ENCODE results near the gene GJC1.

- TF ChIP-seq, protein P1, sequence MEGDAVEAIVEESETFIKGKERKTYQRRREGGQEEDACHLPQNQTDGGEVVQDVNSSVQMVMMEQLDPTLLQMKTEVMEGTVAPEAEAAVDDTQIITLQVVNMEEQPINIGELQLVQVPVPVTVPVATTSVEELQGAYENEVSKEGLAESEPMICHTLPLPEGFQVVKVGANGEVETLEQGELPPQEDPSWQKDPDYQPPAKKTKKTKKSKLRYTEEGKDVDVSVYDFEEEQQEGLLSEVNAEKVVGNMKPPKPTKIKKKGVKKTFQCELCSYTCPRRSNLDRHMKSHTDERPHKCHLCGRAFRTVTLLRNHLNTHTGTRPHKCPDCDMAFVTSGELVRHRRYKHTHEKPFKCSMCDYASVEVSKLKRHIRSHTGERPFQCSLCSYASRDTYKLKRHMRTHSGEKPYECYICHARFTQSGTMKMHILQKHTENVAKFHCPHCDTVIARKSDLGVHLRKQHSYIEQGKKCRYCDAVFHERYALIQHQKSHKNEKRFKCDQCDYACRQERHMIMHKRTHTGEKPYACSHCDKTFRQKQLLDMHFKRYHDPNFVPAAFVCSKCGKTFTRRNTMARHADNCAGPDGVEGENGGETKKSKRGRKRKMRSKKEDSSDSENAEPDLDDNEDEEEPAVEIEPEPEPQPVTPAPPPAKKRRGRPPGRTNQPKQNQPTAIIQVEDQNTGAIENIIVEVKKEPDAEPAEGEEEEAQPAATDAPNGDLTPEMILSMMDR (IDR thresholded peaks at IDR 0.05), result no peak
- TF ChIP-seq, protein P2, sequence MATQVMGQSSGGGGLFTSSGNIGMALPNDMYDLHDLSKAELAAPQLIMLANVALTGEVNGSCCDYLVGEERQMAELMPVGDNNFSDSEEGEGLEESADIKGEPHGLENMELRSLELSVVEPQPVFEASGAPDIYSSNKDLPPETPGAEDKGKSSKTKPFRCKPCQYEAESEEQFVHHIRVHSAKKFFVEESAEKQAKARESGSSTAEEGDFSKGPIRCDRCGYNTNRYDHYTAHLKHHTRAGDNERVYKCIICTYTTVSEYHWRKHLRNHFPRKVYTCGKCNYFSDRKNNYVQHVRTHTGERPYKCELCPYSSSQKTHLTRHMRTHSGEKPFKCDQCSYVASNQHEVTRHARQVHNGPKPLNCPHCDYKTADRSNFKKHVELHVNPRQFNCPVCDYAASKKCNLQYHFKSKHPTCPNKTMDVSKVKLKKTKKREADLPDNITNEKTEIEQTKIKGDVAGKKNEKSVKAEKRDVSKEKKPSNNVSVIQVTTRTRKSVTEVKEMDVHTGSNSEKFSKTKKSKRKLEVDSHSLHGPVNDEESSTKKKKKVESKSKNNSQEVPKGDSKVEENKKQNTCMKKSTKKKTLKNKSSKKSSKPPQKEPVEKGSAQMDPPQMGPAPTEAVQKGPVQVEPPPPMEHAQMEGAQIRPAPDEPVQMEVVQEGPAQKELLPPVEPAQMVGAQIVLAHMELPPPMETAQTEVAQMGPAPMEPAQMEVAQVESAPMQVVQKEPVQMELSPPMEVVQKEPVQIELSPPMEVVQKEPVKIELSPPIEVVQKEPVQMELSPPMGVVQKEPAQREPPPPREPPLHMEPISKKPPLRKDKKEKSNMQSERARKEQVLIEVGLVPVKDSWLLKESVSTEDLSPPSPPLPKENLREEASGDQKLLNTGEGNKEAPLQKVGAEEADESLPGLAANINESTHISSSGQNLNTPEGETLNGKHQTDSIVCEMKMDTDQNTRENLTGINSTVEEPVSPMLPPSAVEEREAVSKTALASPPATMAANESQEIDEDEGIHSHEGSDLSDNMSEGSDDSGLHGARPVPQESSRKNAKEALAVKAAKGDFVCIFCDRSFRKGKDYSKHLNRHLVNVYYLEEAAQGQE (IDR thresholded peaks at IDR 0.05; ENCODE audit: insufficient read depth in 1 of 2, low read depth in 2 of 2, low read length in 1 of 2), result no peak
- no peak for TF ChIP-seq POLR2AphosphoS5 (IDR thresholded peaks at IDR 0.05; ENCODE audit: low read depth, low read length)
- TF ChIP-seq TCF7L2 (IDR thresholded peaks at IDR 0.05; ENCODE audit: low read depth, low read length), result no peak
- no peak for TF ChIP-seq SIN3A (IDR thresholded peaks at IDR 0.05; ENCODE audit: borderline replicate concordance, insufficient read depth, low read depth, low read length)
Measured at GRCh38 chr17:44865931-44866330, 35.8 kb upstream of the GJC1 start.

Measured in Panc1 (cell line).